GM12874 (cell line): ENCODE results near the gene LRCH1.

Experiments
- TF ChIP-seq, protein P1 (sequence below): IDR thresholded peaks from 2 replicates; pipeline ENCODE4 v1.5.1; 2011; ENCODE audit warnings: low read depth, mild to moderate bottlenecking, control low read depth, low read length, moderate library complexity; ENCODE audit not compliant: insufficient read depth

LRCH1 gene

DNA sequence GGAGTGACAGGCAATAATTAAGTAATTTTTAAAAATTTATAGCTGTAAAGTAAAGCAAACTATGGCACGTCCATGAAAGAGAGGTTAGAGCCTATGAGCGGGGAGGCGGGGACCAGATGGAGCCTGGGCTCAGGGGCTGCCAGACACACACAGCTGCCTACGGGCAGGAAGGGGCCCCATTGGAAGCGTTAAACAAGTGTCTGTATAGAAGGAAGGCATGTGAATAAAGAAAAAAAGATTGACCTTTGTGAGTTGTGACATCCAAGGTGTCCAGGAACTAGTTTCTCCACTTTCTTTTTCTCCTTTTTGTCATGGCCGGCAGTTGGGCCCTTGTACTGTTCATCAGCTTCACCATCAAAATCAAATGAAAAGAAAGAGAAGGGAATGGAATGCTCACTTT, 56.8 kb downstream of the LRCH1 start:
- TF ChIP-seq, protein P1, sequence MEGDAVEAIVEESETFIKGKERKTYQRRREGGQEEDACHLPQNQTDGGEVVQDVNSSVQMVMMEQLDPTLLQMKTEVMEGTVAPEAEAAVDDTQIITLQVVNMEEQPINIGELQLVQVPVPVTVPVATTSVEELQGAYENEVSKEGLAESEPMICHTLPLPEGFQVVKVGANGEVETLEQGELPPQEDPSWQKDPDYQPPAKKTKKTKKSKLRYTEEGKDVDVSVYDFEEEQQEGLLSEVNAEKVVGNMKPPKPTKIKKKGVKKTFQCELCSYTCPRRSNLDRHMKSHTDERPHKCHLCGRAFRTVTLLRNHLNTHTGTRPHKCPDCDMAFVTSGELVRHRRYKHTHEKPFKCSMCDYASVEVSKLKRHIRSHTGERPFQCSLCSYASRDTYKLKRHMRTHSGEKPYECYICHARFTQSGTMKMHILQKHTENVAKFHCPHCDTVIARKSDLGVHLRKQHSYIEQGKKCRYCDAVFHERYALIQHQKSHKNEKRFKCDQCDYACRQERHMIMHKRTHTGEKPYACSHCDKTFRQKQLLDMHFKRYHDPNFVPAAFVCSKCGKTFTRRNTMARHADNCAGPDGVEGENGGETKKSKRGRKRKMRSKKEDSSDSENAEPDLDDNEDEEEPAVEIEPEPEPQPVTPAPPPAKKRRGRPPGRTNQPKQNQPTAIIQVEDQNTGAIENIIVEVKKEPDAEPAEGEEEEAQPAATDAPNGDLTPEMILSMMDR: no peak

DNA sequence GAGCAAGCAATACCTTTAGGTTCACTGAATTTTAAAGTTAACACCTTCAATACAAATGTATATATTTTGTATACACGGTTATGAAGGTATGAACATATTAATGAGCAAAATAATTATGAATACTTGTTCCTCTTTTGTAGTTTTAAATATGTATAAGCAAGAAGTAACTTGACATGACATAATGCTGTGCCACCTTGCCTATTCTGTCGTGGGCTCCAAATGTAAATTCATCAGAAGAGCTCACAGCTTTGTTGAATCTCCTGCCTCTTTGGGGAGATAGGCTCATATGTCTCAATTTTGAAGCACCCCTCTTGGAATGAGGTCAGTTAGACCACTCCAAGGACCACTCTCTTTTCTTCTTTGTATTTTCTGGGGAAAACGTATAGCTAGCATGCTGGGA, 59.3 kb downstream of the LRCH1 start:
- TF ChIP-seq, protein P1: no peak

DNA sequence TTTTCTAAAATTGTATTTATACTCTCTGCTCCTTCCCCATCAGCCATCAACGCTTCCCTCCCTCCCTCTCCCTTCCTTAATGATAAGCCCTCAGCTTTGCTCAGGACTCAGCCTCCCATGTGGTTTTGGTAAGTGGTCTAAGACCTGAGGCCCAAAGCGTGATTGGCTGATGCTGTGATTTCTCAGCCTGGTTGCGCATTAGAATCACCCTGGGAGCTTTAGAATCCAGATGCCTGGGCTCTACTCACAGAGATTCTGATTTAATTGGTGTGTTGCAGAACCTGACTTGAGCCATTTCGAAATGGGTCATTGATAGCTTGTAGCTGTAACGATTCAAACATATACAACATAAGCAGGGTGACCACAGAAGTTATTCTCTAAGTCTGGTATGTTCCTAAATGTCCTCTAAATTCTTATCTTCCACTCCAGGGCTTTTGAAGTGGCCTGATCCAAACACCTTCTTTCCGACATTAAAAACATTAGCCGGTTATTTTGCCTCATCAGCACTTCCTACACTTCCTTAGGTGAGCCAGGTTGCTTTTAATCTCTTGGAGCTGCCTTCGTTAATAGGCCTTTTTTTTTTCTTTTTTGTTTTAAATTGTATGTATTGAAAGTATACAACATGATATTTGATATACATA, 60.6 kb downstream of the LRCH1 start:
- TF ChIP-seq, protein P1: no peak

DNA sequence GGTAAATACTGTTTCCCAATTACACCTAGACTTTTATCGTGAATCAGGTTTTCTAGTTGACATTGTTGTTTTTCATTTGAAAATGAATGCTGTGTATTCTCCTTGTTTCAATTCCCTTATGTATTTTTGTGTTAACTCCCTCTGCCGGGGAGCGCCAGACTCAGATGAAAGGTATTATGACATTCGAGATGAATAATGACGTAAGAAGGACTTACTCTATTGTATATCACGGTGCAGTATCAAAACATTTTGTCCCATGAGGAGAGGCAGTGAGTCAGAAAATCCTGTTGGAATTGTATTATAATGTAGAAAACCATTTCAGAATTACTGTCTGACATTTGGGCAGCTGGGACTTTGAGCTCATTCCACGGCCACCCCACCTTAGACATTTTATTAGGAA, 61.6 kb downstream of the LRCH1 start:
- TF ChIP-seq, protein P1: no peak

DNA sequence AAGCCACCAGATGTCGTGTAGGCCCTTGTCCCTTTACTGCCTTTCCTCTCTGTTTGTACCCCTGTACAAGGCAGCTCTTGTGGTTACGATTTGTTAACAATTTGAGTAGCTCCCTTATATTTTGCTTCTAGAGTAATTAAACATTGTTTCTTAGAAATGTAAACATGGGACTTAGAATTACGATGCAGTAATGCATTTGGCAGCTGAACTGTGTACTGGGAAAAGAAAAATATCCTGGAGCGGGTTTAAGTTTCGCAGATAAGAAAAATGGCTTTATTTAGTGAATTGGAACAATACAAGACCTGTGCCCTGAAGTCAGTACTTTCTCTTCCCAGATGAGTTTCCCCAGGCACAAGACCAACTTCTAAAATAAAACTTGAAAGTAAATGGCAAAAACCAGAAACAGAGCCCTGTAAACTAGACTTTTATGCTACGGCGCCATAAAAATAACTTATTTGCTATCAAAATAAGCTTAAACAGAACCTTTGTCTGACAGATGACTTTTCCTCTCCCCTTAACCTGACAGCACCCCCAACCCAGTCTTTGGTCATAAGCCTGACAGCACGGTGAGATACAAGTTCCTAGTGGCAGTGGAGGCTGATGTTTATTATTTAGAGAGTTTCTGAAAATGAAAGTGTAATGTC, 63.0 kb downstream of the LRCH1 start:
- TF ChIP-seq, protein P1: no peak

DNA sequence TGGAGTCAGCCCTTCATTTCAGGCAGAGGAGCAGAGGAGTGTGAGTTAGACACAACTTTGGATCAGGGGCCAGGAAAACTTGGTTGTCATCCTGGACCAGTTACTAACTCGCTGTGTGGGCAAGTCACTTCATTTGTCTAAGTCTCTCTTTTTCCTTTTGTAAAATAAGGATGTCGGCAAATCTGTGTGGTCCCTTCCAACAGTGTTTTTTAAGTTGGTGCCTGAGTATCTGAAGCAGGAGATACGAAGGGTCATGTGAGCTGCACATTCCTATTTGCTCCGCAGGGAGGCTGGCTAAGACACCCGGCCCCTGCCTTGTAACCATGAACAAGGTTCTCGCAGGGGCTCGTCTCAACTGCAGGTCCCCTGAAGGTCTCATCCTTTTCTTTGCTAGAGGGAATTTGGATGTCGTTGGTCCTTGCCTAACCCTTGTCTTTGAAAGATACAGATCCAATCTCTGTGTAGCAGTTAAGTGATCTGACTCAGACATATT, 64.3 kb downstream of the LRCH1 start:
- TF ChIP-seq, protein P1: no peak

DNA sequence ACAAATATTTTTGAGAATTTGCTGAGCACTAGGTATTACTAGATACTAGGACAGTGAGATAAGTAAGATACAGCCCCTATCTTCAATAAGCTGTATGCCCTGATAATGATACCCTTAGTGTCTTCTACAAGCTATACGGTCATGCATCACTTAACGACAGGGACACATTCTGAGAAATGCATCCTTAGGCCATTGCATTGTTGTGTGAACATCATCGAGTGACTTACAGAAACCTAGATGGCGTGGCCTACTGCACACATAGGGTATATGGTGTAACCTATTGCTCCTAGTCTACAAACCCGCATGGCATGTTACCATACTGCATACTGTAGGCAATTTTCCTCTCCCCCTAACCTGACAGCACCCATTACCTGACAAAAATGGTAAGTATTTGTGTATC, 64.9 kb downstream of the LRCH1 start:
- TF ChIP-seq, protein P1: no peak
